Peyer's patch (tissue), 4 donors: Measurements from ENCODE around the gene LMF1.

Source experiments
- CTCF ChIP-seq, 6 experiments: fragments of 450-650 bp in 4 of 6; fragments of 200-600 bp in 2 of 6; sonication (generic) in 1 of 6; IDR thresholded peaks; one replicate each; pipeline ENCODE4 v1.5.1; 2017 to 2019; ENCODE audit warnings: antibody characterized with exemption in 6 of 6, mild to moderate bottlenecking in 3 of 6, moderate library complexity in 1 of 6
- POLR2A ChIP-seq, 2 donors: fragments of 450-650 bp; IDR thresholded peaks; one replicate each; pipeline ENCODE4 v1.5.1; 2017; ENCODE audit warnings: antibody characterized with exemption in 2 of 2, mild to moderate bottlenecking in 2 of 2, moderate library complexity in 2 of 2

GRCh38 chr16:977896-978295 lies 7.1 kb upstream of the LMF1 start:
- TF ChIP-seq CTCF (IDR thresholded peaks at IDR 0.05) (no peak), POLR2A (IDR thresholded peaks at IDR 0.05) (no peak)
